ENCODE results near the gene BIRC5.

BIRC5 gene

DNA sequence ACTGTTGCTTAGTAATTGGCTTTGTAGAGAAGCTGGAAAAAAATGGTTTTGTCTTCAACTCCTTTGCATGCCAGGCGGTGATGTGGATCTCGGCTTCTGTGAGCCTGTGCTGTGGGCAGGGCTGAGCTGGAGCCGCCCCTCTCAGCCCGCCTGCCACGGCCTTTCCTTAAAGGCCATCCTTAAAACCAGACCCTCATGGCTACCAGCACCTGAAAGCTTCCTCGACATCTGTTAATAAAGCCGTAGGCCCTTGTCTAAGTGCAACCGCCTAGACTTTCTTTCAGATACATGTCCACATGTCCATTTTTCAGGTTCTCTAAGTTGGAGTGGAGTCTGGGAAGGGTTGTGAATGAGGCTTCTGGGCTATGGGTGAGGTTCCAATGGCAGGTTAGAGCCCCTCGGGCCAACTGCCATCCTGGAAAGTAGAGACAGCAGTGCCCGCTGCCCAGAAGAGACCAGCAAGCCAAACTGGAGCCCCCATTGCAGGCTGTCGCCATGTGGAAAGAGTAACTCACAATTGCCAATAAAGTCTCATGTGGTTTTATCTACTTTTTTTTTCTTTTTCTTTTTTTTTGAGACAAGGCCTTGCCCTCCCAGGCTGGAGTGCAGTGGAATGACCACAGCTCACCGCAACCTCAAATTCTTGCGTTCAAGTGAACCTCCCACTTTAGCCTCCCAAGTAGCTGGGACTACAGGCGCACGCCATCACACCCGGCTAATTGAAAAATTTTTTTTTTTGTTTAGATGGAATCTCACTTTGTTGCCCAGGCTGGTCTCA, 11.2 kb downstream of the BIRC5 start:
- no peaks in the 10 kb centered on the region for H3K9me3 ChIP-seq (ENCODE audit: control insufficient read depth in 2 of 2, low read length in 2 of 2)
- peaks cover 0 to 2% of the 10 kb centered on the region in 2 donors for H3K36me3 ChIP-seq (ENCODE audit: control insufficient read depth in 2 of 2, insufficient read depth in 2 of 2, low read length in 2 of 2)
- peaks cover 5 to 7% of the 10 kb centered on the region in 2 donors for H3K27me3 ChIP-seq (ENCODE audit: control insufficient read depth in 2 of 2, insufficient read depth in 2 of 2, low read length in 2 of 2)
- no peak overlapping the region for H3K9ac ChIP-seq (ENCODE audit: low read depth in 1 of 2, low read length in 2 of 2)
- no peak overlapping the region for H3K27ac ChIP-seq (ENCODE audit: low read depth in 2 of 2, low read length in 2 of 2)
- H3K4me1 ChIP-seq (ENCODE audit: control insufficient read depth in 2 of 2, insufficient read depth in 2 of 2, low read length in 2 of 2): no peaks in the 10 kb centered on the region
- H3K4me3 ChIP-seq (ENCODE audit: low read length in 2 of 2): no peak overlapping the region

DNA sequence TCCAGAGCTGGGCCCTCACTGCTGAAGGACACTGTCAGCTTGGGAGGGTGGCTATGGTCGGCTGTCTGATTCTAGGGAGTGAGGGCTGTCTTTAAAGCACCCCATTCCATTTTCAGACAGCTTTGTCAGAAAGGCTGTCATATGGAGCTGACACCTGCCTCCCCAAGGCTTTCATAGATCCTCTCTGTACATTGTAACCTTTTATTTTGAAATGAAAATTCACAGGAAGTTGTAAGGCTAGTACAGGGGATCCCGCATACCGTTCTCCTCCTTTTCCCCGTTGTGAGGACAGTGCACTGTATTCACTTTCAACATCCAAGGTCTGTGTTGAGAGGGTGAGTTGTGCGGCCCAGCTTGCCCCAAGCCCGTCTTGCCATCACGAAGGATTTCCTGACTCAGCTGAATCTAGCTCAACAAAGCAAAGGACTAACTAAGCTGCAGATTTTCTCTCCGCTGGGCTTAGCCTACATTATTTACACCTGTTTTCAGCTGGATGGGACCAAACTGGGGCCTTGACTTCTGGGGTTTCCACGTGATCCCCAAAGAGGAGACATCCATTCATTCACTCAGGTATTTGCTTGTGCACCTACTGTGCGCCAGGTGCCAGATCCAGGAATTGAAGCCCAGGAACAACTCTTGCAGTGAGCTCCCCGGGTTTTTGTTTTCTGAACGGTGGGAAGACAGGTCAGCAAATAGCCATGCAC, 12.2 kb downstream of the BIRC5 start:
- Histone ChIP-seq H3K9me3 (ENCODE audit: control insufficient read depth in 2 of 2, low read length in 2 of 2) (no peaks in the 10 kb centered on the region), H3K4me1 (ENCODE audit: control insufficient read depth in 2 of 2, insufficient read depth in 2 of 2, low read length in 2 of 2) (no peaks in the 10 kb centered on the region), H3K27ac (ENCODE audit: low read depth in 2 of 2, low read length in 2 of 2) (no peak overlapping the region), H3K9ac (ENCODE audit: low read depth in 1 of 2, low read length in 2 of 2) (no peak overlapping the region), H3K27me3 (ENCODE audit: control insufficient read depth in 2 of 2, insufficient read depth in 2 of 2, low read length in 2 of 2) (peaks cover 13 to 15% of the 10 kb centered on the region in 2 donors), H3K36me3 (ENCODE audit: control insufficient read depth in 2 of 2, insufficient read depth in 2 of 2, low read length in 2 of 2) (peaks cover 0 to 2% of the 10 kb centered on the region in 2 donors), H3K4me3 (ENCODE audit: low read length in 2 of 2) (no peak overlapping the region)

DNA sequence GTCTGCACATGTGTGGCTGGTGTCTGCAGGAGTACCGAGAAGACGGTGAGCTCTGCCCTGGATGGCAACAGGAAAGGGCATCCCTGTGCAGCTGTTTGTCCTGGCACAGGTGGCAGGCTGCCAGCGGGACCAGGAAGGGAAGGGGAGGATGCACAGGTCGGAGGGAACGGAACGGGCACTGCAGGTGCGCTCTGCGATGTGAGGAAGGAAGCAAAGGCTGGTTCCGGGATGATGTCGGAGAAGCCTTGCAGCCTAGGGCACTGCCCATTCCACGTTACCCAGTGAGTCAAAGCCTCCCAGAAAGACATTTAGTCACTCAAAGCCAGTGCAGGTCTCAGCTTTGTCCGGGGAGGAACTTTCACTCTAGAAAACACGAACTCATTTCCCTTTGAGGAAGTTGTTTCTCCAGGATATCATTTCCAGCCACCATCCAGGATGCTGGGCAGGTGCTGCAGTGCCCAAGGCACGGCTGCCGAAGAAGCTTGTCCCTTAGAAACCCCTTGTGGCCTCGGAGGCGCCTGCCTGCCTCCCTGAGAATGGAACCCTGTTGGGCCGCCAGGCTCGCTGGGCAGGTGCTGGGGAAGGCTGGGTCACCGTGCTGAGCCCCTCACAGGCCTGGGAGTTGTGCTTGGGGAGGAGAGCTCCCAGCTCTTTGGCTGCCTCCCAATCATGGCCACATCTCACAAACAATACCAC, 12.9 kb downstream of the BIRC5 start:
- Histone ChIP-seq H3K4me3 (ENCODE audit: low read length in 2 of 2) (peak overlapping the region in 1 of 2 donors; percentile 15), H3K27me3 (ENCODE audit: control insufficient read depth in 2 of 2, insufficient read depth in 2 of 2, low read length in 2 of 2) (peaks cover 16 to 19% of the 10 kb centered on the region in 2 donors), H3K36me3 (ENCODE audit: control insufficient read depth in 2 of 2, insufficient read depth in 2 of 2, low read length in 2 of 2) (peaks cover 0 to 2% of the 10 kb centered on the region in 2 donors), H3K9me3 (ENCODE audit: control insufficient read depth in 2 of 2, low read length in 2 of 2) (no peaks in the 10 kb centered on the region), H3K4me1 (ENCODE audit: control insufficient read depth in 2 of 2, insufficient read depth in 2 of 2, low read length in 2 of 2) (no peaks in the 10 kb centered on the region), H3K9ac (ENCODE audit: low read depth in 1 of 2, low read length in 2 of 2) (no peak overlapping the region), H3K27ac (ENCODE audit: low read depth in 2 of 2, low read length in 2 of 2) (no peak overlapping the region)

DNA sequence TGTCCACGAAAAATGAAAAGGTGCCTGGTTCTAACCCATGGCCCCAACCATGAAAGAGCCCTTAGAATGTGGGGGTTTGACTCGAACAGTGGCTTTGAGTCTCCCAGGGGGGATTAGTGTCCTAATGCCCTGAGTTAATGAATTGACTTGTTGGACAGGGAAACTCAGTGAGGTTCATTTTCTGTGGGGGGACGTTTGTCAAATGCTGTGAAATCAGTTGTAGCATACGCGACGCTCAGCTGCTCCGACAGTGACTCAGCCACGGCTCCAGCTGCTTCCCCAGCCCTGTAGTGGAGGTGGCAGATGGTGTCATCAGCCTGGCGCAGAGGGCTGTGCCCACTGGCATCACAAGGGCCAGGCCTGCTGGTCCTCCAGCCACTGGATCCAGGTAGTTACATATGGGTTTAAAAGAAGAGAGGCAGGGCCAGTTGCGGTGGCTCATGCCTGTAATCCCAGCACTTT, 13.4 kb downstream of the BIRC5 start:
- Histone ChIP-seq H3K27me3 (ENCODE audit: control insufficient read depth in 2 of 2, insufficient read depth in 2 of 2, low read length in 2 of 2) (peaks cover 18 to 21% of the 10 kb centered on the region in 2 donors), H3K36me3 (ENCODE audit: control insufficient read depth in 2 of 2, insufficient read depth in 2 of 2, low read length in 2 of 2) (peaks cover 0 to 2% of the 10 kb centered on the region in 2 donors), H3K9ac (ENCODE audit: low read depth in 1 of 2, low read length in 2 of 2) (no peak overlapping the region), H3K27ac (ENCODE audit: low read depth in 2 of 2, low read length in 2 of 2) (no peak overlapping the region), H3K9me3 (ENCODE audit: control insufficient read depth in 2 of 2, low read length in 2 of 2) (no peaks in the 10 kb centered on the region), H3K4me3 (ENCODE audit: low read length in 2 of 2) (no peak overlapping the region), H3K4me1 (ENCODE audit: control insufficient read depth in 2 of 2, insufficient read depth in 2 of 2, low read length in 2 of 2) (no peaks in the 10 kb centered on the region)

DNA sequence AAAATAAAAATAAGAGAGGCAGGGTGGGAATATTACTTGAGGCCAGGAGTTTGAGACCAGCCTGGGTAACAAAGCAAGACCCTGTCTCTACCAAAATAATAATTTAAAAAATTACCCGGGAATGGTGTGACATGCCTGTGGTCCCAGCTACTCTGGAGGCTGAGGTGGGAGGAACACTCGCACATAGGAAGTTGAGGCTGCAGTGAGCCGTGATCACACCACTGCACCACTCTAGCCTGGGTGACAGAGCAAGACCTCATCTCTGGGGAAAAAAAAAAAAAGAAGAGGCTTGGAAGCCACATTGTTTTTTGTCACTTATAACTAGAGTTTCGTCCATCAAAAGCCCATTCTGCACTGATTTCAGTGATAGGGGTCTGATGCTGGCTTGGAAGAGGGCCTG, 14.1 kb downstream of the BIRC5 start:
- H3K9ac ChIP-seq (ENCODE audit: low read depth in 1 of 2, low read length in 2 of 2): no peak overlapping the region
- no peaks in the 10 kb centered on the region for H3K9me3 ChIP-seq (ENCODE audit: control insufficient read depth in 2 of 2, low read length in 2 of 2)
- H3K36me3 ChIP-seq (ENCODE audit: control insufficient read depth in 2 of 2, insufficient read depth in 2 of 2, low read length in 2 of 2): peaks cover 0 to 2% of the 10 kb centered on the region in 2 donors
- H3K27me3 ChIP-seq (ENCODE audit: control insufficient read depth in 2 of 2, insufficient read depth in 2 of 2, low read length in 2 of 2): peaks cover 24 to 27% of the 10 kb centered on the region in 2 donors
- H3K27ac ChIP-seq (ENCODE audit: low read depth in 2 of 2, low read length in 2 of 2): no peak overlapping the region
- no peak overlapping the region for H3K4me3 ChIP-seq (ENCODE audit: low read length in 2 of 2)
- H3K4me1 ChIP-seq (ENCODE audit: control insufficient read depth in 2 of 2, insufficient read depth in 2 of 2, low read length in 2 of 2): no peaks in the 10 kb centered on the region

DNA sequence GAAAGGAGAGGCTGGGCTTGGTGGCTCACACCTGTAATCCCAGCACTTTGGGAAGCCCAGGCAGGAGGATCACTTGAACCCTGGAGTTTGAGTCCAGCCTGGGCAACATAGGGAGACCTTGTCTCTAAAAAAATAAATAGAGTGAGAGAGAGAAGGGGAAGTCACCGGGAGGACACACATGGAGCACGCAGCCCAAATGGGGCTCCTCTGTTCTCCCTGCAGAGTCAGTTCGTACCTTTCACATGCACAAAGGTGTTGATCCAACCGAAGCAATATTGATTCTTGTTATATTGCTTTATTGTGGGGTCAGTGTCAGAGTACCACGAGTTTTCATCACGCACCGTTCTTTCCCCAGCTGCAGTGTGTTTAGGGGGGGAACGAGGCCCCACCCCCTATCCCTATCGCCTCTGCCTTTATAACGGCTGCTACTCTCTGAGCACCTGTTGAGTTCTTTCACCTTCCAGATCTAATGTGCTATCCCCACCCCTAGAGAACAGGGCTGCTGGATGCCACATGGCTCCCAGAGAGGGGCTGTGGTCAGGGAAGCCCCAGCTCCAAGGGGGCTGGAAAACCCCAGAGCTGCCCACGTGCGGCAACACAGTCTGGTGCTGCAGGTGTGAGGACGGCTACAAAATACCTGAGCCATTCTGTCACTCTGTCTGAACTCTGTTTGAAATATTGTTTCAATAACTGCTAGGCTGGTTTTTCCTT, 16.4 kb downstream of the BIRC5 start:
- H3K9ac ChIP-seq (ENCODE audit: low read depth in 1 of 2, low read length in 2 of 2): no peak overlapping the region
- no peak overlapping the region for H3K4me3 ChIP-seq (ENCODE audit: low read length in 2 of 2)
- H3K36me3 ChIP-seq (ENCODE audit: control insufficient read depth in 2 of 2, insufficient read depth in 2 of 2, low read length in 2 of 2): no peaks in the 10 kb centered on the region
- no peaks in the 10 kb centered on the region for H3K4me1 ChIP-seq (ENCODE audit: control insufficient read depth in 2 of 2, insufficient read depth in 2 of 2, low read length in 2 of 2)
- no peak overlapping the region for H3K27ac ChIP-seq (ENCODE audit: low read depth in 2 of 2, low read length in 2 of 2)
- no peaks in the 10 kb centered on the region for H3K9me3 ChIP-seq (ENCODE audit: control insufficient read depth in 2 of 2, low read length in 2 of 2)
- H3K27me3 ChIP-seq (ENCODE audit: control insufficient read depth in 2 of 2, insufficient read depth in 2 of 2, low read length in 2 of 2): peaks cover 24 to 27% of the 10 kb centered on the region in 2 donors

DNA sequence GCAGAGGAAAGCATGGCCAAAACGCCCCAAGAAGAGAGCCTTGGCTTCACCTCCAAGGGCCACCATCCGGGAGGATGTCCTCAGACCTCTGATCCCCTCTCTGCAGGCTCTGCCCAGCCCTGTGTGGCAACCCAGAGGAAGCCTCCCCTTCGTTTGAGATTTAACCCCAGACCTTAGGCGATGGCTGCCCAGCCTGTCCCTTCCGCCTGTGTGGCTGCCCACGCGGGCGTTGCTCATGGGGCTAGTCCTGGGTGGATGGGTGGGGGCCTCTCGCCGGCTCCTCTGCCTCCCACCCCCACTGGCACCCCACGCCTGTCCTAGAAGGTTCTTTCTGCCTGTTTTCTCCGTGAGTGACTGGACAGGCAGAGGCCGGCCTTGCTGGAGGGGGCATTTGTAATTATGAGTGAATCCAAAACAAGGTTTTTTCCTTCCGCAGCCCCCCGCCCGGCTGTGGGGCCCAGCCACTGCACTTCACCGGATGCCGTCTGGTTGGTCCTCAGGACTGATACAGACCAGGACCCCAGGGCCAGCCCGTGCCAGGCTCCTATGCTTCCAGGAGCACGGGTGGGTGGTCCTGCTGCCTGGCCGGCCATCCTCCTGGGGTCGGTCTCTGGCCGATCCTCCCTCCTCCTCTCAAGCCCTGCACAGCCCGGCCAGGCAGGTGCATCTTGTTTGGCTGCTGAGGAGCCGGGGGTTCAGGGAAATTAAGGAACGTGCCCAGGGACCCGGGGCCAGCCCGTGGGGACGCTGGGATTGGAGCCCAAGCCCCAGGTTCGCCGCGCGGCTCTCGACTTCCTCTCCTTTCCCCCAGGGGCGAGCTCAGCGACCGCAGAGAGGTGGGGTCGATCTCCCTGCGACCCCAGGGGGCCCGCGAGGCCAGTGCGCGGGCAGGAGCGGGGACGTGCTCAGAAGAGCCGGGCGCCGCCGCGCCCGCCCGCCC, 17.2 kb downstream of the BIRC5 start, which contains the start of gene TMEM235:
TMEM235 (plus strand) TSS at position 636 of the 940 bp plus-strand sequence. CDS start 393 bp downstream, outside the sequence.
- Histone ChIP-seq H3K4me3 (ENCODE audit: low read length in 2 of 2) (no peak within 1 kb of the TSS), H3K9ac (ENCODE audit: low read depth in 1 of 2, low read length in 2 of 2) (no peak within 1 kb of the TSS), H3K27me3 (ENCODE audit: control insufficient read depth in 2 of 2, insufficient read depth in 2 of 2, low read length in 2 of 2) (peaks cover 24 to 27% of the 10 kb centered on the region in 2 donors), H3K4me1 (ENCODE audit: control insufficient read depth in 2 of 2, insufficient read depth in 2 of 2, low read length in 2 of 2) (no peaks in the 10 kb centered on the region), H3K36me3 (ENCODE audit: control insufficient read depth in 2 of 2, insufficient read depth in 2 of 2, low read length in 2 of 2) (no peaks in the 10 kb centered on the region), H3K27ac (ENCODE audit: low read depth in 2 of 2, low read length in 2 of 2) (no peak within 1 kb of the TSS), H3K9me3 (ENCODE audit: control insufficient read depth in 2 of 2, low read length in 2 of 2) (no peaks in the 10 kb centered on the region)

DNA sequence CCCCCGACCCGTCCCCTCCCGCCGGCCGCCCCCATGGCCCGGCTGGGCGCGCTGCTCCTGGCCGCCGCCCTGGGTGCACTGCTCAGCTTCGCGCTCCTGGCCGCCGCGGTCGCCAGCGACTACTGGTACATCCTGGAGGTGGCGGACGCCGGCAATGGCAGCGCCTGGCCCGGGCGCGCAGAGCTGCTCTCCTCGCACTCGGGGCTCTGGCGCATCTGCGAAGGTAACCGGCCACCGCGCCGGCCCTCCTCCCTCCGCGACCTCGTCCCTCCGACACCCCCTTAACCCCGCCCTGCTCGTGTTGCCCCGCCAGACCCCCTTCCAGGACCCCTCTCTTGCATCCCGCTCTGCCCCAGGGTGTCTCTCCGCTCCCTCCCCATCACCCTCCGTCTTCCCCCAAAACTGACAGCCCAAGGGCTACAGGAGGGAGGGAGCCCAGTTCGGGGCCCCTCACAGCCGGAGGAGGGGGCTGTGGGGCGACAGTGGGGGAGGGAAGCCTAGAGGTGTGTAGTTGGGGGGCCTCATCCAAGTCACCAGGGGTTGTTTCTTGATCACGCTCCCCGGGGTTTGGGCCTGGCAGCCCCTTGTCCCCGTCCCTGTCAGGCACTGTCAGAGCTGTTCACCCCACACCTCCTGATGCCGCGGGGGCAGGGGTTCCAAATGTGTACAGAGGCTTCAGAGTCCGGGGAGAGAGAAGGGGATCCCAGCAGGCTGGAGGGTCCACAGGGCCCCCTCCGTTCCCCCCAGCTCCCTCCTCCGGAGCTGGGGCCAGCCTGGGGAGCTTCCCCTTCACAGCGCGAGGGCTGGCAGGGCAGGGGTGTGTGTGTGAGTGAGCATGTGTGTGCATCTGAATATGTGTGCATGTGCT, 18.2 kb downstream of the BIRC5 start:
- Histone ChIP-seq H3K9ac (ENCODE audit: low read depth in 1 of 2, low read length in 2 of 2) (no peak overlapping the region), H3K27ac (ENCODE audit: low read depth in 2 of 2, low read length in 2 of 2) (no peak overlapping the region), H3K9me3 (ENCODE audit: control insufficient read depth in 2 of 2, low read length in 2 of 2) (no peaks in the 10 kb centered on the region), H3K4me1 (ENCODE audit: control insufficient read depth in 2 of 2, insufficient read depth in 2 of 2, low read length in 2 of 2) (no peaks in the 10 kb centered on the region), H3K36me3 (ENCODE audit: control insufficient read depth in 2 of 2, insufficient read depth in 2 of 2, low read length in 2 of 2) (no peaks in the 10 kb centered on the region), H3K27me3 (ENCODE audit: control insufficient read depth in 2 of 2, insufficient read depth in 2 of 2, low read length in 2 of 2) (peaks cover 23 to 27% of the 10 kb centered on the region in 2 donors), H3K4me3 (ENCODE audit: low read length in 2 of 2) (no peak overlapping the region)
